Mesothelial cell of epicardium (in vitro differentiated cells): ENCODE data around the gene TSPEAR. TPM values are rescaled to one million over a fixed set of nuclear protein-coding genes. Genes with fewer than 3 reads are reported as not detected.
A peak's percentile ranks its signal among the peaks of the same experiment; 100 is the strongest.
"Not testable (repeated sequence)": the region's sequence is repeated elsewhere in the genome, so short reads cannot be mapped to it uniquely, and the experiment has no call there.

ENCODE experiments used
- DNase-seq, 2 experiments: peaks; one replicate each; pipeline ENCODE4 v3.0.0; 2021; ENCODE audit warnings: low spot score in 2 of 2; ENCODE audit not compliant: unreplicated experiment in 2 of 2
- H3K27ac Mint-ChIP-seq: 2 replicates; pipeline ENCODE4 v1.8.0; 2021; ENCODE audit warnings: mixed read lengths
- H3K27me3 Mint-ChIP-seq: 2 replicates; pipeline ENCODE4 v1.8.0; 2021; ENCODE audit warnings: low read depth, mixed read lengths
- H3K36me3 Mint-ChIP-seq: 2 replicates; pipeline ENCODE4 v1.8.0; 2021; ENCODE audit warnings: mixed read lengths
- H3K4me1 Mint-ChIP-seq: 2 replicates; pipeline ENCODE4 v1.8.0; 2021; ENCODE audit warnings: mixed read lengths
- H3K4me3 Mint-ChIP-seq: 2 replicates; pipeline ENCODE4 v1.8.0; 2021; ENCODE audit warnings: mild to moderate bottlenecking, moderate library complexity, mixed read lengths
- H3K9me3 Mint-ChIP-seq: 2 replicates; pipeline ENCODE4 v1.8.0; 2021; ENCODE audit warnings: mixed read lengths
- total RNA-seq: library from RNA; stranded (reverse); gene quantifications from 3 replicates; pipeline ENCODE4 v1.2.1, GENCODE V29; 2021
- TF ChIP-seq, protein P1 (sequence below): fragments of 200-600 bp; sonication (generic); IDR thresholded peaks from one replicate; pipeline ENCODE4 v1.5.0; 2021; ENCODE audit warnings: antibody characterized with exemption; ENCODE audit not compliant: unreplicated experiment

The TSPEAR gene
- total RNA-seq, 1 donor from 2014 or later, result 0.11 TPM

DNA sequence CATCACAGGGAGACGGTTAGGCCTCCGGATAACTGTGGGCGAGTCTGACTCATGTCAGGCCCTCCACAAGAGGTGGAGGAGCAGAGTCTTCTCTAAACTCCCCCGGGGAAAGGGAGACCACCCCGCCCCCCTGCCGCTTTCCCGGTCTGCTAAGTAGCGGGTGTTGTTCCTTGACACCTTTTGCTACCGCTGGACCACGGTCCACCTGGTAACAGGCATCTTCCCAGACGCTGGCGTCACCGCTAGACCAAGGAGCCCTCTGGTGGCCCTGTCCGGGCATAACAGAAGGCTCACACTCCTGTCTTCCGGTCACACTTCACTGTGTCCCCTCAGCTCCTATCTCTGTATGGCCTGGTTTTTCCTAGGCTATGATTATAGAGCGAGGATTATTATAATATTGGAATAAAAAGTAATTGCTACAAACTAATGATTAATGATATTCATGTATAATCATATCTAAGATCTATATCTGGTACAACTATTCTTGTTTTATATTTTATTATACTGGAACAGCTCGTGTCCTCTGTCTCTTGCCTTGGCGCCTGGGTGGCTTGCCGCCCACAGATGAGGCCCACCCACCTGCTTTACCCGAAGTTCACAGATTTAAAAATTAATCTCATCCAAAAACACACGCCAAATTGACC is 231.7 kb downstream of the TSPEAR start:
- TF ChIP-seq, protein P1, sequence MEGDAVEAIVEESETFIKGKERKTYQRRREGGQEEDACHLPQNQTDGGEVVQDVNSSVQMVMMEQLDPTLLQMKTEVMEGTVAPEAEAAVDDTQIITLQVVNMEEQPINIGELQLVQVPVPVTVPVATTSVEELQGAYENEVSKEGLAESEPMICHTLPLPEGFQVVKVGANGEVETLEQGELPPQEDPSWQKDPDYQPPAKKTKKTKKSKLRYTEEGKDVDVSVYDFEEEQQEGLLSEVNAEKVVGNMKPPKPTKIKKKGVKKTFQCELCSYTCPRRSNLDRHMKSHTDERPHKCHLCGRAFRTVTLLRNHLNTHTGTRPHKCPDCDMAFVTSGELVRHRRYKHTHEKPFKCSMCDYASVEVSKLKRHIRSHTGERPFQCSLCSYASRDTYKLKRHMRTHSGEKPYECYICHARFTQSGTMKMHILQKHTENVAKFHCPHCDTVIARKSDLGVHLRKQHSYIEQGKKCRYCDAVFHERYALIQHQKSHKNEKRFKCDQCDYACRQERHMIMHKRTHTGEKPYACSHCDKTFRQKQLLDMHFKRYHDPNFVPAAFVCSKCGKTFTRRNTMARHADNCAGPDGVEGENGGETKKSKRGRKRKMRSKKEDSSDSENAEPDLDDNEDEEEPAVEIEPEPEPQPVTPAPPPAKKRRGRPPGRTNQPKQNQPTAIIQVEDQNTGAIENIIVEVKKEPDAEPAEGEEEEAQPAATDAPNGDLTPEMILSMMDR, result peak; percentile 29
- H3K36me3 Mint-ChIP-seq, H3K27me3 Mint-ChIP-seq, H3K27ac Mint-ChIP-seq, H3K4me3 Mint-ChIP-seq, DNase-seq, H3K9me3 Mint-ChIP-seq, H3K4me1 Mint-ChIP-seq: not testable (repeated sequence)

DNA sequence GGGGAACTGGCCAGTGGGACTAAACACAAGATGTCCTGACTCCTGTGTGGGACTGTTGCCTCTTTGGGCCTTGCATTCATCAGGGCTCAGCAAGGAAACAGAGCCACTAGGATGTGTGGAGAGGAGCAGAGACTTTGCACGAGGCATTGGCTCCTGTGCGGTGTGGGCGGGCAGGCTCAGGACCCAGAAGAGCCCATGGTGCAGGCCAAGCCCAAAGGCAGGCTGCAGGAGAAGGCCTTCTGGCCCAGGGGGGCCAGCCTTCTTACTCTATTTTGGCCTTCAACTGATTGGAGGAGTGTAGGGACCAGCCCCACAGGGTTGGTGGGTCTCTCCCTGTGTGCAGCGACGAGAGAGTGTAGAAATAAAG is 232.6 kb downstream of the TSPEAR start:
- TF ChIP-seq, protein P1, result no peak
- no peaks in the 10 kb centered on the region for H3K4me1 Mint-ChIP-seq
- no peak overlapping the region for H3K27ac Mint-ChIP-seq
- no peaks in the 10 kb centered on the region for H3K9me3 Mint-ChIP-seq
- H3K4me3 Mint-ChIP-seq, result no peak overlapping the region
- DNase-seq, result no peak
- no peaks in the 10 kb centered on the region for H3K27me3 Mint-ChIP-seq
- H3K36me3 Mint-ChIP-seq, result no peaks in the 10 kb centered on the region

DNA sequence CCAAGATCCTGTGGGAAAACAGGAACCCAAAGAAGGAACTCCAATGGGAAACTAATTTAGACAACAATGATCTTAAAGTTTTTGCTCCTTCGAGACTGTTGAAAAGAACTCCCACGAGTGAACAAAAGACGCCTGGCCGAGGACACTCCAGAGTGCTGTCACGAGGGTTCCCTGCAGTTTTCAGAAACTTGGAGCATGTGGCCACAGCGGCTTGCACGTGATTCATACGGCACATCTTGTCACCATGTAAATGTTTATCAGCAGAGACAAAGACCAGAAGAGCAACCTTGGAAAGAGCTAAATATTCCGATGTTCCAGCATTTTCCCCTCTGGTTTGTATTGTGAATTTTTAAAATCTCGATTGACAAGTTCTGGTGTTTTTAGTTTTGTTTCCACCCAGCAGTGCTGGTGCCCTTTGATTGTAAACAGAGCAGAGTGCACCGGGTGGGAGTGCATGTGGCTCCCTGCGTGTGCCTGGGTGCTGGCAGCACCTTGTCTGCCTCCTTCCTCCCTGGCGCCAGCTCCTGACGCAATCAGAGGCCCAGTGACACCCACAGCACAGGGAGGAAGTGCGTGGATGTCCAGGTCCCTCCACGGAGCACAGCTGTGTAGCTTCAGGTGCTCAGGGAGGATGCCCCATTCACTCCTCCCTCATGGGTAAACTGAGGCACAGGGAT is 233.1 kb downstream of the TSPEAR start:
- Mint-ChIP-seq H3K9me3 (no peaks in the 10 kb centered on the region), H3K36me3 (no peaks in the 10 kb centered on the region), H3K4me1 (no peaks in the 10 kb centered on the region), H3K4me3 (no peak overlapping the region), H3K27me3 (no peaks in the 10 kb centered on the region), H3K27ac (no peak overlapping the region)
- TF ChIP-seq, protein P1, result no peak
- no peak for DNase-seq

DNA sequence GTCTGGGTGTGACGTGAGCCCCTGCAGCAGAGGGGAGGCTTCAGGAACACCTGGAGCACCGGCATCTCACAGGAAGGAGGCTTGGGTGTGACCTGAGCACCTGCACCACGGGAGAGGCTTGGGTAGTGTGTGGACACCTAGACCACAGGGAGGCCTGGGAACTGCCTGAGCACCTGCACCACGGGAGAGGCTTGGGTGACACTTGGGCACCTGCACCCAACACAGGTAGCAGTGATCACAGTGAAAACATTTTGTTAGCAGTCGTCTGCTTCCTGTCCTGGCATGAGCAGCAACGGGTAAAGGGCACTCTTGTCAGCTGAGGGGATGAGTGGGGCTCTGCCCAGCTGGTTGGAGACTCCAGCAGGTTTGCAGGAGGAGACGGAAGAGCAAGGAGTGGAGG is 233.7 kb downstream of the TSPEAR start:
- H3K4me3 Mint-ChIP-seq, result no peak overlapping the region
- H3K4me1 Mint-ChIP-seq, result no peaks in the 10 kb centered on the region
- no peaks in the 10 kb centered on the region for H3K36me3 Mint-ChIP-seq
- DNase-seq, result no peak
- H3K27me3 Mint-ChIP-seq, result no peaks in the 10 kb centered on the region
- no peak overlapping the region for H3K27ac Mint-ChIP-seq
- TF ChIP-seq, protein P1, result no peak
- H3K9me3 Mint-ChIP-seq, result no peaks in the 10 kb centered on the region

DNA sequence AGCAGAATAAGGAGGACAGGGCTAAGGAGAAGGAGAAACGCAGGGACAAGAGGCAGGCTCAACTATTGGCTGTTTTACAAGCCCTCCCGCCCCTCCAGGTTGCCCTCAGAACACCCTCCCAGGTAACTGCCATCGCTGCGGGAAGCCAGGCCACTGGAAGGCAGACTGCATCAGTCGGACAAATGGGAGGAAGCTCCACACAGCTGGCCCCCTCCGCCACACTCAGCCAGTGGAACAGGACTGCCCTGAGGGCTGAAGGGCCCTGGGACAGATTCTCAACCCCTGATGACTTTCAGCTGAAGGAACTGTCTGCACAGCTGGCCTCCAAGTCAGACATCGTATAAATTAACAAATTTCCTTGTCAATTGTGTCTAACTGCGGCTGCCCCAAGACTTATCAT is 234.2 kb downstream of the TSPEAR start:
- no peak for DNase-seq
- H3K27me3 Mint-ChIP-seq, result peaks cover 1% of the 10 kb centered on the region
- no peak overlapping the region for H3K4me3 Mint-ChIP-seq
- no peaks in the 10 kb centered on the region for H3K4me1 Mint-ChIP-seq
- H3K9me3 Mint-ChIP-seq, result no peaks in the 10 kb centered on the region
- TF ChIP-seq, protein P1, result no peak
- H3K27ac Mint-ChIP-seq, result no peak overlapping the region
- H3K36me3 Mint-ChIP-seq, result no peaks in the 10 kb centered on the region
